GM12878 (cell line): ENCODE measurements around the gene HHAT. TPM values are rescaled to one million over a fixed set of nuclear protein-coding genes. Genes with fewer than 3 reads are reported as not detected.

ENCODE experiments used
- ATAC-seq: fragments of 200-7000 bp; cut with Tn5 transposase; 3 replicates; pipeline ENCODE4 v1.9.1; 2020; ENCODE audit warnings: mild to moderate bottlenecking, moderate library complexity
- BruUV-seq: library from RNA; stranded (reverse); fragments of 400-500 nt; replicated peaks from 2 replicates; lab custom pipeline; 2021; lab: Mats Ljungman, UMichigan
- CTCF ChIA-PET: fragments of 300-600 bp; sonication (Branson Sonifier 250); formaldehyde crosslinking; extraction: SDS; loops from one replicate; lab custom pipeline; 2021; ENCODE audit warnings: inconsistent platforms; lab: Yijun Ruan, JAX
- POLR2A ChIA-PET: fragments of 350-600 bp; formaldehyde crosslinking; extraction: SDS; loops from one replicate; lab custom pipeline; 2021; ENCODE audit warnings: inconsistent platforms; lab: Charles Lee
- RAD21 ChIA-PET: fragments of 300-600 bp; sonication (Branson Sonifier 250); formaldehyde crosslinking; loops from one replicate; lab custom pipeline; 2023; ENCODE audit warnings: antibody characterized with exemption; ENCODE audit not compliant: unreplicated experiment; lab: Charles Lee
- SMC1A ChIA-PET: fragments of 300-600 bp; sonication (Branson Sonifier 250); formaldehyde crosslinking; loops from one replicate; lab custom pipeline; 2023; ENCODE audit not compliant: unreplicated experiment, uncharacterized antibody; lab: Charles Lee
- DNase-seq: peaks from one replicate; pipeline ENCODE4 v3.0.0-alpha.2; 2011; ENCODE audit warnings: low read depth, low spot score
- FAIRE-seq: peaks from 3 replicates; lab custom pipeline; 2011; peaks lifted over from hg19 to GRCh38; lab: Jason Lieb, UNC
- H2AFZ ChIP-seq: 2 replicates; pipeline ENCODE4 v1.6.0; 2011; ENCODE audit warnings: low read depth, low read length, control low read depth; ENCODE audit not compliant: control insufficient read depth
- H3K27ac ChIP-seq: 2 replicates; pipeline ENCODE4 v1.5.1; 2011; ENCODE audit warnings: control low read depth; ENCODE audit not compliant: control insufficient read depth, insufficient read depth
- H3K27me3 ChIP-seq, 2 experiments: replicated peaks in 1 of 2; 2 replicates each; pipeline versions ENCODE4 v1.6.0 to v1.6.1; 2011; ENCODE audit warnings: low read length in 1 of 2; ENCODE audit not compliant: control insufficient read depth in 2 of 2, insufficient read depth in 2 of 2
- H3K36me3 ChIP-seq, 2 experiments: 2 replicates each; pipeline ENCODE4 v1.5.1; 2011; ENCODE audit warnings: low read length in 1 of 2; ENCODE audit not compliant: control insufficient read depth in 2 of 2, insufficient read depth in 2 of 2
- H3K4me1 ChIP-seq: 2 replicates; pipeline ENCODE4 v1.6.1; 2011; ENCODE audit warnings: mild to moderate bottlenecking, low read length, moderate library complexity, mixed read lengths; ENCODE audit not compliant: control insufficient read depth, insufficient read depth
- H3K4me2 ChIP-seq: 2 replicates; pipeline ENCODE4 v1.6.0; 2011; ENCODE audit warnings: control low read depth; ENCODE audit not compliant: control insufficient read depth, insufficient read depth
- H3K4me3 ChIP-seq: fragments of 200-600 bp; sonication (generic); 2 replicates; pipeline ENCODE4 v1.5.1; 2016
- H3K79me2 ChIP-seq: 2 replicates; pipeline ENCODE4 v1.6.0; 2011; ENCODE audit warnings: low read length; ENCODE audit not compliant: control insufficient read depth, insufficient read depth
- H3K9ac ChIP-seq: 2 replicates; pipeline ENCODE4 v1.8.0; 2011; ENCODE audit warnings: low read length, control low read depth, mixed read lengths; ENCODE audit not compliant: control insufficient read depth, insufficient read depth
- H3K9me3 ChIP-seq: replicated peaks from 3 replicates; pipeline ENCODE4 v1.5.1; 2011; ENCODE audit warnings: mild to moderate bottlenecking, low read length; ENCODE audit not compliant: control insufficient read depth, insufficient read depth
- H4K20me1 ChIP-seq: 2 replicates; pipeline ENCODE4 v1.6.0; 2011; ENCODE audit not compliant: control insufficient read depth, insufficient read depth
- BHLHE40 ChIP-seq, 2 experiments: fragments of 450-650 bp in 1 of 2; IDR thresholded peaks; 2 replicates each; pipeline ENCODE4 v1.6.1; 2011 to 2017; ENCODE audit warnings: low read depth in 2 of 2, borderline replicate concordance in 1 of 2, improper control_type of control experiment in 1 of 2, low read length in 1 of 2, mild to moderate bottlenecking in 1 of 2
- CHD1 ChIP-seq: IDR thresholded peaks from 2 replicates; pipeline ENCODE4 v1.6.1; 2012; ENCODE audit warnings: low read depth, low read length, improper control_type of control experiment
- MYC ChIP-seq: IDR thresholded peaks from 2 replicates; pipeline ENCODE4 v1.6.1; 2011; ENCODE audit warnings: mild to moderate bottlenecking, low read length, moderate library complexity, inconsistent platforms; ENCODE audit not compliant: insufficient read depth, insufficient replicate concordance, insufficient read length, severe bottlenecking
- PAX8 ChIP-seq: fragments of 450-650 bp; IDR thresholded peaks from 2 replicates; pipeline ENCODE4 v1.6.1; 2017; ENCODE audit warnings: mild to moderate bottlenecking, moderate library complexity
- POU2F2 ChIP-seq: IDR thresholded peaks from 3 replicates; pipeline ENCODE4 v1.6.1; 2011; ENCODE audit warnings: low read depth, mild to moderate bottlenecking, low read length, borderline replicate concordance
- ZNF274 ChIP-seq: IDR thresholded peaks from one replicate; pipeline ENCODE4 v1.8.0; 2011; ENCODE audit not compliant: insufficient read length, insufficient read depth
- WGBS: methylation state at CpG from one replicate; pipeline ENCODE4 v1.1.6; 2016; ENCODE audit warnings: low lambda C conversion rate; ENCODE audit not compliant: insufficient replicate concordance, insufficient coverage; ENCODE audit errors: missing lambda C conversion rate; 5-methylcytosine and 5-hydroxymethylcytosine counted together
- in situ Hi-C: fragments of 300-500 bp; cut with MboI; formaldehyde crosslinking; loops from 9 replicates; pipeline ENCODE4 v1.14.3; 2018; ENCODE audit warnings: mixed read lengths
- intact Hi-C: fragments of 100-400 bp; cut with micrococcal nuclease; formaldehyde crosslinking; loops from one replicate; pipeline ENCODE4 v1.14.2; 2022; ENCODE audit not compliant: unreplicated experiment
- polyA plus RNA-seq, 11 experiments: library from polyadenylated mRNA; depleted of rRNA in 4 of 11; unstranded in 6 of 11; stranded (reverse) in 5 of 11; fragments of >200 nt; fragmentation: Nextera tagmentation in 4 of 11; fragmentation: Illumina TruSeq in 1 of 11; extraction: Ambion mirVana in 4 of 11; extraction: Trizol in 1 of 11; gene quantifications; 1 replicate in 1 of 11; 2 replicates in 10 of 11; pipeline versions ENCODE4 v1.2.1 to v1.2.3, GENCODE V29; 2011 to 2016; ENCODE audit warnings: inconsistent platforms in 2 of 11, missing spikeins in 2 of 11, low read depth in 1 of 11
- total RNA-seq, 4 experiments: library from RNA; depleted of rRNA in 3 of 4; stranded (reverse); fragments of >200 nt in 3 of 4; fragmentation: Illumina TruSeq in 1 of 4; extraction: Trizol in 1 of 4; gene quantifications; 2 replicates each; pipeline versions ENCODE4 v1.2.1 to v1.2.3, GENCODE V29; 2013 to 2021

Gene HHAT
- total and polyA plus RNA-seq, 10 of the 15 experiments (the other 5 are each of a cell fraction or from before 2014, with no cell fraction given) = 1.2 to 37.6 (median 2.6) TPM

DNA sequence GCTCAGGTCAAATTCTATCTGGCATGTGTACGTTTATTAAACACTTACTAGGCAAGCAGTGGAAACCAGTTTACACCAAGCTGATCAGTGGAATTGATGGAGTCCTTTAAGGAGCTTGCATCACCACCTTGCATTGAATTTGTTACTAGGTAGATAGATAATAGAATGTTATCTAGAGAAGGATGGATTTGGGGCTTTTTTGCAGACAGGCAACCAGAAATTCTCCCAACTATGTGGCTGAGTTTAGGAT is 44.9 kb downstream of the HHAT start:
- DNase-seq = no peak
- CTCF ChIA-PET = interaction anchor here (0.7 to 9.5 kb wide), 18 partner anchors 9 to 605 kb away, joined by 3 to 379 read pairs (median 12); partner anchors contain the start of gene HHAT
- Histone ChIP-seq H3K4me3 (no peak overlapping the region), H4K20me1 (no peaks in the 10 kb centered on the region), H3K4me1 (no peaks in the 10 kb centered on the region), H2AFZ (no peak overlapping the region), H3K9ac (no peak overlapping the region)
- no peak for ATAC-seq
- RAD21 ChIA-PET = interaction anchor here (1.1 to 9.2 kb wide), 10 partner anchors 13 to 233 kb away, joined by 3 to 415 read pairs (median 11); no protein-coding TSS in a partner anchor
- WGBS = 5% methylated on average over 1 of the region's 1 CpG
- intact Hi-C loops = no loop called here
- TF ChIP-seq POU2F2 (no peak), PAX8 (no peak), BHLHE40 (IDR thresholded peaks at IDR 0.05; ENCODE audit: borderline replicate concordance in 1 of 2, low read depth in 2 of 2, low read length in 1 of 2) (no peak), MYC (no peak), ZNF274 (no peak), CHD1 (no peak)
- TF ChIP-seq, all 136 proteins: peak for 0
- ChIA-PET POLR2A (interaction anchor here (1.3 to 9.5 kb wide), 10 partner anchors 9 to 40 kb away, joined by 3 to 224 read pairs (median 6); no protein-coding TSS in a partner anchor), SMC1A (interaction anchor here (1.0 to 15.0 kb wide), 15 partner anchors 8 to 231 kb away, joined by 3 to 683 read pairs (median 6); no protein-coding TSS in a partner anchor)
- Histone ChIP-seq H3K79me2 (no peaks in the 10 kb centered on the region), H3K27me3 (no peaks in the 10 kb centered on the region), H3K36me3 (no peaks in the 10 kb centered on the region), H3K4me2 (no peak overlapping the region), H3K27ac (no peak overlapping the region), H3K9me3 (no peaks in the 10 kb centered on the region)
- no peak for FAIRE-seq
- no TSS peak for BruUV-seq
- in situ Hi-C loops = no loop called here
